GM21717 (cell line): ENCODE data around the gene RFXAP.

Source experiments
- ATAC-seq: cut with Tn5 transposase; IDR thresholded peaks from one replicate; pipeline ENCODE4 v1.9.1; 2021; ENCODE audit warnings: mild to moderate bottlenecking, moderate library complexity; ENCODE audit not compliant: unreplicated experiment

RFXAP gene

DNA sequence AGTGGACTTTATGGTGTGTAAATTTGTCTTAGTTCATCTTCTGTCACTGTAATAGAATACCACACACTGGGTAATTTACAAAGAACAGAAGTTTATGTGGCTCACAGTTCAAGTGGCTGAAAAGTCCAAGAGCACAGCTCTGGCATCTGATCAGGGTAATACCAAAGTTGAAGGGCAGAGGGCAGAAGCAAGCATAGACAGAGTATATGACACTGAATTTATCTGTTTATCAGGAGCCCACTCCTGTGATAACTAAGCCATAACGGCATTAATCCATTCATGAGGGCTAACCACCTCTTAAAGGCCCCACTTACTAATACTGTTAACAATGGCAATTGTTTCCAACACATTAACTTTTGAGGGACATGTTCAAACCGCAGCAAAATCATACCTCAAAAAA, 4.0 kb upstream of the RFXAP start:
- ATAC-seq, result no peak

GRCh38 chr13:36817996-36818803, 822 bp upstream of the RFXAP start:
- peak; percentile 5 for ATAC-seq

DNA sequence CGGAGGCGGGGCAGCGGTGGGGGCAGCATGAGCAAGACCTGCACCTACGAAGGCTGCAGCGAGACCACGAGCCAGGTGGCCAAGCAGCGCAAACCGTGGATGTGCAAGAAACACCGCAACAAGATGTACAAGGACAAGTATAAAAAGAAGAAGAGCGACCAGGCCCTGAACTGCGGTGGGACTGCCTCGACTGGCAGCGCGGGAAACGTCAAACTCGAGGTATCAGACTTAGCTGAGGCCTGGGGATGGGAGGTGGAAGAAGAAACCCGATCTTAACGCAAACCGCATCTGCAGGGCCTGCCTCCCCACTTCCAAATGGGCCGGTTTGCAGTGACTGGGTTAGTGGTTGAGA, 693 bp downstream of the RFXAP start:
- peak; percentile 19 for ATAC-seq

GRCh38 chr13:36820222-36820621, 1.2 kb downstream of the RFXAP start:
- ATAC-seq, result peak; percentile 70

- ATAC-seq, result no peak
Observed at GRCh38 chr13:36822785-36823184, 3.8 kb downstream of the RFXAP start.

GRCh38 chr13:36829753-36830152, 10.7 kb downstream of the RFXAP start:
- no peak for ATAC-seq

DNA sequence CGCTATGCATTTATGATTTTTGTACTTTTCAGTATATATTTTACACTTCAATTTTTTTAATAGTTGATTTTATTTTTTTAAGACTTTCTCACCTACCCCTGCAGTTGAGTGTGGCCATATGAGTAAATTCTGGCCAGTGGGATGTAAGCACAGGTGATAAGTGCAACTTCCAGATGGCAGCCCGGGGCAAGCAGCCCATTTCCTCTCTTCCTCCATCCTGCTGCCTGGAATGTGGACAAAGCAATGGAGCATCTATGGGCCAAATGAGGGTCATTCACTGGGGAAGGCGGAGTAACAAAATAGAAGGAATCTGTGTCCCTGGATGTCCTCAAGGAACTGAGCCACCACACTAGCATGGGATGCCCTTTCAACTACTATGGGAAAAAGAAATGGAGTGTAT, 12.3 kb downstream of the RFXAP start:
- no peak for ATAC-seq

DNA sequence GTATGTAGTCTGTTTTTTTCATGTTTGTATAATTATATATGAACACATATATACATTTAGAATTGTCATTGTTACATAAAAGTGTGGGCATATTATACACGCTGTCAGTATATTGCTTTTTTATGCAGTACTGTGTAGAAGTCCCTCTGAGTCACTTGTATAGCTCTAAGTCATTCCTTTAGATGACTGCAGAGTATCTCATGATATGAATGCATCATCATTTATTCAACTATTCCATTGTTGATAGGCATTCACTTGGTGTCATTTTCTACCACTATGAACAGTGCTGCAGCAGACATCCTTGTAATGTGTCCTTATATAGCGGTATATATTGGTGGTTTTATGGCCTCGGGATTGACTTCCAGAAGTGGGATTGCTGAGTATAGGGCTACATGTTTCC, 15.3 kb downstream of the RFXAP start:
- ATAC-seq, result no peak

DNA sequence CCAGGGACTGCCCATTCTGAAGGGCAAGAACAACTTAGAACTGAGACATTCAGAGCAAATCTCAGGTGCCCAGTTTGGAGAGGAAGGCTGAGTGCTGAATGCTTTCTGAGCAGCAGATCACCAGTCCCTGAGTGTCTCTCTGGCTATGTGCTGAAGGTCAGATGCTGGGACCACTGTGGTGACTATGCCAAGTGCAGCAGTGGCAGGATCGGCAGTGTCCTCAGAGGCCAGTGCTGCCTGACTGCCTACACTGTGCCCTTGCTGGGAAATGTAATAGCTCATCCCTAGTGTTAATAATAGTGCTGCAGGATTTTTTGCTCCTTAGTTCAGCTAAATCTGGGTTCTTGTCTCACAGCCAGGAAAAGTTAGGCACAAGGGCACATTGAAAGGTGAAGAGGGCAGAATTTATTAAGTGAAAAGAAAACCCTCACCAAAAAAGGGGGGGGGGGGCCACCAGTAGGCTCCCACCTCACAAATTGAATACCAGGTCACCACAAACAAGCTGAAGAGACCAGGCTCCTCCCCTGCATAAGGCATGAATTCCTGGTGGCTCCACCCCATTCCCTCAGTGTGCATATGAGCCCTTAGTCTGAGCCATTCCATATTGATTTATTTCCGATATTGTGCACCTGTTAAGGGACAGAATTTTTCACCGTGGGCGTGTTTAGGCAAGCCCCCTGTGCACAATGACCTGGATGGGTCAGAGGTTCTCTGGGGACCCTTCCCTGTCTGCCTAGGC, 18.5 kb downstream of the RFXAP start:
- ATAC-seq, result no peak

GRCh38 chr13:36839281-36839680, 20.3 kb downstream of the RFXAP start:
- no peak for ATAC-seq

DNA sequence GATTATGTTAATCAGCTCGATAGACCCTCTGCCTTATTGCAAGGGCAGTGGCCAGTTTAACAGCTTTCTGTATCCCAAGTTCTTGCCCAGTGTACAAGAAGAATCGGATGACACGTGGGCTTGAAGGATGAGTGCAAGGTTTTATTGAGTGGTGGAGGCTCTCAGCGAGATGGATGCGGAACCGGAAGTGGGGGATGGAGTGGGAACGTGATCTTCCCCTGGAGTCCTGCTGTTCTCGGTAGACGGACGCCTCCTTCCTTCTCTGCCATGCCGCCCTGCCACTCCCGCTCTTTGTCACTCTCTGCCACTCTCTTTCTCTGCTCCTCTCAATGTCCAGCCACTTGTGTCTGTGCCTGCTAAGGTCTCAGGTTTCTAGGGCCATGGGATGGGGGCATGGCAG, 21.0 kb downstream of the RFXAP start:
- ATAC-seq, result no peak

DNA sequence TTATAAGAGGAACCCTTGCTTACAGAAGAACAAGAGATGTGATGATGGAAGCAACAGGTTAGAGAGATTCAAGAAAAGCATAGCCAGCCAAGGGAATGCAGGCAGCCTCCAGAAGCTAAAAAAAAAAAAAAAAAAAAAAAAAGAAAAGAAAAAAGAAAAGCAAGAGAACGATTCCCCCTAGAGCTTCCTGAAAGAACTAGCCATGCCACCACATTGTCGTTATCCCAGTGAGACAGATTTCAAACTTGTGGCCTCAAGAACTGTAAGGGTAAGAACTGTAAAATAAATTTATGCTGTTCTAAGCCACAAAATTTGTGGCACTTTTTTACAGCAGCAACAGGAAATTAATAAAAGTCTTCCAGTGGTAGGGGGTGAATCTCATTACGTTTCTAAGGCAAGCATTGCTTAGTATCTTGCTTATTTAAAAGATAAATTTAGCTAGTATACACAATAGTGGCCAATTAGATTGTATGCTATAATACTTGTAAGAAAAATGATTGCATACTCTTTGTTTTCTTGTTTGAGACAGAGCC, 21.8 kb downstream of the RFXAP start:
- no peak for ATAC-seq

- no peak for ATAC-seq
Observed at GRCh38 chr13:36841391-36841790, 22.4 kb downstream of the RFXAP start.

- ATAC-seq, result no peak
Observed at GRCh38 chr13:36847606-36848005, 28.6 kb downstream of the RFXAP start.

GRCh38 chr13:36848199-36848982, 29.4 kb downstream of the RFXAP start:
- no peak for ATAC-seq

DNA sequence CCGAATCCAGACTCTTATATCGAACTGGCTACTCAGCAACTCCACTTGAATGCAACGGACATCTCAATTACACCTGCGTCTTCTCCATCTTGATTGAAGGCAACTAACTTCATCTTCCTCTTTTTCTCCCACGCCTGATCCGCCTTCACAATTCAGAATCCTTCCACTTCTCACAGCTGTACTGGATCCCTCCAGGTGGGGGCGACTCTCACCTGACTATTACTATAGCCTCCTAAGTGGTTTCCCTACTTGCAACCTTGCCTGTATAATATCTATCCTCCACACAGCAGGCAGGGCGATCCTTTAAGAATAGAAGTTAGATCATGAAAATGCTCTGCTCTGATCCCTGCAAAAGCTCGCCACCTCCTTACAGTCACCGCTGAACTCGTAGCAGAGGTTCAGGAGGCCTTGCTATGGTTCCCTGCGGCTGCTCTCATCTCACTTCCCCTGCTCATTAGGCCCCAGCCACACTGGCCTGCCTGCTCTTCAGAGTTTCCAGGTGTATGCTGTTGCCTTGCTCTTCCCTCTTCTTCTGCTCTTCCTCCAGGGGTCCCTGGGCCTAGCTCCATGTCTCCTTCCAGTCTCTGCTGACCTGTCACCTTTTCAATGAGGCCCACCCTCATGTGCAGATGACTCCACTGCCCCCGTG, 31.9 kb downstream of the RFXAP start:
- ATAC-seq, result no peak

DNA sequence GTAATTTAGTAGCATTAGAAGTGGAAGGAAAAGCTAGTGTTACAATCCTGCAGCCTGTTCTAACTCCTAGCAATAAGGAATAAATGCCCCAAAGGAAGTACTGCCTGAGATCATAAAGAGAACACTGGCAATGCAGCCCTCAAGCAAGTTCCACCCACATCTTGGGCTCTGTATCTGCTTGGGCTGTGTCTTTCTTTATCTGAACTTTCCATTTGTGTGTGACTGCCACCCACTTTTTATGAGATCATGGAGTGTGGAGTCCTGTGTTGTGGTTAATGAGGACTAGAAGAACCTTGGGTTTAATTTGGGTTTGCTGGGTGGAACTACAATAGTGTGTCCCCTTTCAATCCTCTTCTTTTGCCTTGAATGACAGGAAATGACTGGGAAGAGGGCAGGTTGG, 38.2 kb downstream of the RFXAP start:
- no peak for ATAC-seq

- no peak for ATAC-seq
Observed at GRCh38 chr13:36858290-36858689, 39.3 kb downstream of the RFXAP start.

DNA sequence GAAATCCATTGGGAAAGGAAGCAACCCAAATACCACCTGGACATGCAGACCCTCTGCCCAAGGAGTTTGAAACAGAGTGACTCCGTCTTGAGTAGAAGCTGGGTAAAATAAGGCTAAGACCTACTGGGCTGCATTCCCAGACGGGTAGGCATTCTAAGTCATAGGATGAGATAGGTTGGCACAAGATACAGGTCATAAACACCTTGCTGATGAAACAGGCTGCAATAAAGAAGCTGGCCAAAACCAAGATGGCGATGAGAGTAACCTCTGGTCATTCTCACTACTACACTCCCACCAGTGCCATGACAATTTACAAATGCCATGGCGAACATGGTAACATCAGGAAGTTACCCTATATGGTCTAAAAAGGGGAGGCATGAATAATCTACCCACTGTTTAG, 40.2 kb downstream of the RFXAP start:
- ATAC-seq, result no peak

DNA sequence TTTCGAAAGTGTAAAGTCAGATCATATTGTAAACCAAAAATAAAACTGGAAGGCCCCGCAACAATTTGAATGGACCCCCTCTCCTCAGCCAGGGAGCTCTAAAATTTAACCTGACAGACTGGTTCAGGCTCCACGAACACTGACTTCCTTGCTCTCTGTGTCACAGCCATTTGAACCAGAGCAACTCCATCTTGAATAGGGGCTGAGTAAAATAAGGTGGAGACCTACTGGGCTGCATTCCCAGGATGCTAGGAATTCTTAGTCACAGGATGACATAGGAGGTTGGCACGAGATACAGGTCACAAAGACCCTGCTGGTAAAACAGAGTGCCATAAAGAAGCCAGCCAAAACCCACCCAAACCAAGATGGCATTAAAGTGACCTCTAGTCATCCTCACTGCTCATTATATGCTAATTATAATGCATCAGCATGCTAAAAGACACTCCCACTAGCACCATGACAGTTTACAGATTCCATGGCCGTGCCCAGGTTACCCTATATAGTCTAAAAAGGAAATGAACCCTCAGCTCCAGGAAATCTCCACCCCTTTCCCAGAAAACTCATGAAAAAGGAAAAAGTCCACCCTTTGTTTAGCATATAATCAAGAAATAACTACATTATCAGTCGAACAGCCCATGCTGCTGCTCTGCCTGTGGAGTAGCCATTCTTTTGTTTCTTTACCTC, 43.1 kb downstream of the RFXAP start:
- no peak for ATAC-seq
